ENCODE results near the gene ZNF260. TPM values are rescaled to one million over a fixed set of nuclear protein-coding genes. Genes with fewer than 3 reads are reported as not detected.

ZNF260 gene
- total RNA-seq, 2 experiments from 2014 or later, result 3.7 to 6.4 TPM

DNA sequence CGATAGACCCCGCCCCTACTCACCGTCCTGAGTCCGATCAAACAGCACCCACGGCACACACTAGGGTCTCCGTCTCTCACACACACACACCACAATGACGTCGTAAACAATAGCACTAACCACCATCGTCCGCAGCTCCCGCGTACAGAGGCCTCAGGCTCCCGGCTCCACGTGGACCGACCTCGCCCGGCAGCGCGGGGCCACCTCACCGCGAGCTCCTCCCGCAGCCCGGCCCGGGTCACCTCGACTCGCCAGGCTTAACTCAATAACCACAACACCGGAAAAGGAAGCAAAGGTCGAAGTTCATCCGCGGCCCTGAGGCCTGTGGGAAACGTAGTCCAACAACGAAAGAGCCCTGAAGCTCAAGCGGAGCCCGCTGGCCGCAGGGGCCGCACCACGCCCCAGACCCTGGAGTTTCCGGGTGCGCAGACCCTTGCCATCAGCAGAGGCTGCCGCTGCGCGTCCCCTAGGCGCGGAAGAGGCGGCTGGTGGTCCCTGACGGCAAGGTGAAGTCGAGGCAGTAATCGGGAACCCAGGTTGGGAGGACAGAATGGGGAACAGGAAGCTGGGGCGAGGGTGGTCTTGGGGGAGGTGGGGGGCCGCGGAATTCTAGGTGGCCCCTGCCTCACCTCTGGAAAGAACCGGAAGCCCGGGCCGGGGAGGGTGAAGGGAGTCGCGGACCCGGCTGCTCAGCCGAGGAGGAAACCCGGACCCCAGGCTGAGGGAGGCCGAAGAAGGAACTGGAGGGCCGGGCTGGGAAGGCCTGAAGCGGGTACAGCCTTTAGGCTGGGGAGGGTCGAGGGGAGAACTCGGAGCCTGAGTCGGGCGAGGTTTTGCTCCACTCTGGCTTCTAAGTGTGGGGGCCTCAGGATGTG lies 45.2 kb upstream of the ZNF260 start, which contains the start of gene ZNF529:
ZNF529 (minus strand) TSS at position 273 of the 875 bp plus-strand sequence. CDS start 946 bp downstream, outside the sequence.
- Mint-ChIP-seq H3K27ac (peak within 1 kb of the TSS; percentile 95), H3K9me3 (peaks cover 6% of the 10 kb centered on the region), H3K36me3 (ENCODE audit: low read depth) (peaks cover 73% of the 10 kb centered on the region), H3K27me3 (no peaks in the 10 kb centered on the region), H3K4me1 (ENCODE audit: low read depth) (peaks cover 27% of the 10 kb centered on the region), H3K4me3 (peak within 1 kb of the TSS; percentile 83)
- ATAC-seq (peak; percentile 90), DNase-seq (peak; percentile 92)
- intact Hi-C loops (cut with micrococcal nuclease), result no loop called here
- POLR2A ChIA-PET, result interaction anchor here (0.8 to 2.5 kb wide), 9 partner anchors 8 to 357 kb away, joined by 3 to 14 read pairs (median 4); partner anchors contain the start of genes ZNF260, ZNF382, ZNF566 and ZNF790
- TF ChIP-seq, protein P1, sequence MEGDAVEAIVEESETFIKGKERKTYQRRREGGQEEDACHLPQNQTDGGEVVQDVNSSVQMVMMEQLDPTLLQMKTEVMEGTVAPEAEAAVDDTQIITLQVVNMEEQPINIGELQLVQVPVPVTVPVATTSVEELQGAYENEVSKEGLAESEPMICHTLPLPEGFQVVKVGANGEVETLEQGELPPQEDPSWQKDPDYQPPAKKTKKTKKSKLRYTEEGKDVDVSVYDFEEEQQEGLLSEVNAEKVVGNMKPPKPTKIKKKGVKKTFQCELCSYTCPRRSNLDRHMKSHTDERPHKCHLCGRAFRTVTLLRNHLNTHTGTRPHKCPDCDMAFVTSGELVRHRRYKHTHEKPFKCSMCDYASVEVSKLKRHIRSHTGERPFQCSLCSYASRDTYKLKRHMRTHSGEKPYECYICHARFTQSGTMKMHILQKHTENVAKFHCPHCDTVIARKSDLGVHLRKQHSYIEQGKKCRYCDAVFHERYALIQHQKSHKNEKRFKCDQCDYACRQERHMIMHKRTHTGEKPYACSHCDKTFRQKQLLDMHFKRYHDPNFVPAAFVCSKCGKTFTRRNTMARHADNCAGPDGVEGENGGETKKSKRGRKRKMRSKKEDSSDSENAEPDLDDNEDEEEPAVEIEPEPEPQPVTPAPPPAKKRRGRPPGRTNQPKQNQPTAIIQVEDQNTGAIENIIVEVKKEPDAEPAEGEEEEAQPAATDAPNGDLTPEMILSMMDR (IDR thresholded peaks at IDR 0.05), result no peak
- CTCF ChIA-PET, result no interaction called here

DNA sequence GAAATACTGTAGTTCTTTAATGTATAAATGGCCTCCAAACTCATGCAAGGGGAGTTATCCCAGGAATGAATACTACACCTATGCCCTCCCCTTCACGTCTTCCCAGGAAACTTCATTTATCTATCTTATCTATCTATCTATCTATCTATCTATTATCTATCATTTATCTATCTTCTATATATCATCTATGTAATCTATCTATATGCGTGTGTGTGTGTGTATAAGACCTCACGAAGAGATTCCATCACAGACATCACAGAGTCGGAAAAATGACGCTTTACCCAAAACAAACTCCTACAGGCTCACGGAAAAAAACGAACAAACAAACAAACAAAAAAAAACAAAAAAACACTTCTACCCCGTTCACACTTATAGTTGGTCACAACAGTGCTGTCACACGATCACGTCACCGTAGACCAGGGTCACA lies 44.5 kb upstream of the ZNF260 start:
- CTCF ChIA-PET, result no interaction called here
- POLR2A ChIA-PET, result interaction anchor here (0.6 to 2.5 kb wide), 7 partner anchors 9 to 357 kb away, joined by 3 to 14 read pairs (median 4); partner anchors contain the start of genes ZNF260 and ZNF382
- Mint-ChIP-seq H3K36me3 (ENCODE audit: low read depth) (peaks cover 78% of the 10 kb centered on the region), H3K9me3 (peaks cover 12% of the 10 kb centered on the region), H3K4me3 (peak overlapping the region; percentile 83), H3K27ac (peak overlapping the region; percentile 95), H3K27me3 (no peaks in the 10 kb centered on the region), H3K4me1 (ENCODE audit: low read depth) (peaks cover 27% of the 10 kb centered on the region)
- intact Hi-C loops (cut with micrococcal nuclease), result no loop called here
- DNase-seq (no peak), ATAC-seq (no peak)
- TF ChIP-seq, protein P1 (IDR thresholded peaks at IDR 0.05), result no peak

DNA sequence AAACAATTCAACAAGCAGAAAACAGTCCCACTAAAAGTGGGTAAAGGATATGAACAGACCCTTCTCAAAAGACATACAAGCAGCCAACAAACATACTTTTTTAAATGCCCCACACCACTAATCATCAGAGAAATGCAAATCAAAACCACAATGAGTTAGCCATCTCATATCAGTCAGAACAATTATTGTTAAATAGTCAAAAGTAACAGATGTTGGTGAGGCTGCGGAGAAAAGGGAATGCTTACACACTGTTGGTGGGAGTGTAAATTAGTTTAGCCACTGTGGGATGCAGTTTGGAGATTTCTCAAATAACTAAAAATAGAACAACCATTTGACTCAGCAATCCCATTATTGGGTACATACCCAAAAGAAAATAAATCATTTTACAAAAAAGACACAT lies 36.3 kb upstream of the ZNF260 start:
- peaks cover 15% of the 10 kb centered on the region for H3K4me1 Mint-ChIP-seq (ENCODE audit: low read depth)

DNA sequence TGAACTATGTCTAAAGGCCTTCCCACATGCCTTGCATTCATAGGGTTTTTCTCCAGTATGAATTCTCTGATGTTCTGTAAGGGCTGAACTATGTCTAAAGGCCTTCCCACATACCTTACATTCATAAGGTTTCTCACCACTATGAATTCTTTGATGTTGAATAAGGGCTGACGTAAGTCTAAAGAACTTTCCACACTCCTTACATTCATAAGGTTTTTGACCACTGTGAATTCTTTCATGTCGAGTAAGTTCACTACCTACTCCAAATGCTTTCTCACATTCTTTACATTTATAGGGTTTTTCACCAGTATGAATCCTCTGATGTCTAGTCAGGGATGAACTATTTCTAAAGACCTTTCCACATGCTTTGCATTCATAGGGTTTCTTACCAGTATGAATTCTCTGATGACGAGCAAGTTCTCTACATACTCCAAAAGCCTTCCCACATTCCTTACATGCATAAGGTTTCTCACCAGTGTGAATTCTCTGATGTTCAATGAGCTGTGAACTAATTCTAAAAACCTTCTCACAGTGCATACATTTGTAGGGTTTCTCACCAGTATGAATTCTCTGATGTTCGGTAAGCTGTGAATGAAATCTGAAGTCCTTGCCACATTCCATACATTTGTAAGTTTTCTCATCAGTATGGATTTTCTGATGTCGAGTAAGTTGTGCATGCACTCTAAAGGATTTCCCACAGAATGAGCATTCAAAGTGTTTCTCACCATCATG lies 19.1 kb upstream of the ZNF260 start:
- POLR2A ChIA-PET, result interaction anchor here (1.0 kb wide), 1 partner anchor 69 kb away, joined by 3 read pairs; no protein-coding TSS in a partner anchor
- CTCF ChIA-PET, result no interaction called here

More for the DNA sequence above, 36.3 kb upstream of the ZNF260 start:
- intact Hi-C loops (cut with micrococcal nuclease), result no loop called here
- Mint-ChIP-seq H3K27ac (no peak overlapping the region), H3K36me3 (ENCODE audit: low read depth) (peaks cover 91% of the 10 kb centered on the region), H3K4me3 (no peak overlapping the region), H3K27me3 (no peaks in the 10 kb centered on the region), H3K9me3 (peaks cover 60% of the 10 kb centered on the region)
- POLR2A ChIA-PET, result no interaction called here
- CTCF ChIA-PET, result no interaction called here
- TF ChIP-seq, protein P1 (IDR thresholded peaks at IDR 0.05), result no peak
- no peak for ATAC-seq
- DNase-seq, result no peak

More for the DNA sequence above, 19.1 kb upstream of the ZNF260 start:
- H3K9me3 Mint-ChIP-seq, result peaks cover 71% of the 10 kb centered on the region
- ATAC-seq (no peak), DNase-seq (no peak)
- TF ChIP-seq, protein P1 (IDR thresholded peaks at IDR 0.05), result no peak
- no peak overlapping the region for H3K27ac Mint-ChIP-seq
- intact Hi-C loops (cut with micrococcal nuclease), result no loop called here
- no peaks in the 10 kb centered on the region for H3K27me3 Mint-ChIP-seq
- peaks cover 92% of the 10 kb centered on the region for H3K36me3 Mint-ChIP-seq (ENCODE audit: low read depth)
- H3K4me1 Mint-ChIP-seq (ENCODE audit: low read depth), result no peaks in the 10 kb centered on the region
- H3K4me3 Mint-ChIP-seq, result no peak overlapping the region

All from activated CD8-positive, alpha-beta T cell treated with anti-CD3 and anti-CD28 coated beads for 36 hours (primary cell).